RCC 7860 (cell line): ENCODE measurements around the gene CMTM6.
"Not testable (repeated sequence)": the region's sequence is repeated elsewhere in the genome, so short reads cannot be mapped to it uniquely, and the experiment has no call there.

Experiments used
- DNase-seq: peaks from one replicate; pipeline ENCODE4 v3.0.0-alpha.2; 2015; ENCODE audit warnings: low spot score
- FAIRE-seq: peaks from 2 replicates; lab custom pipeline; 2012; peaks lifted over from hg19 to GRCh38; lab: Jason Lieb, UNC

Gene CMTM6

DNA sequence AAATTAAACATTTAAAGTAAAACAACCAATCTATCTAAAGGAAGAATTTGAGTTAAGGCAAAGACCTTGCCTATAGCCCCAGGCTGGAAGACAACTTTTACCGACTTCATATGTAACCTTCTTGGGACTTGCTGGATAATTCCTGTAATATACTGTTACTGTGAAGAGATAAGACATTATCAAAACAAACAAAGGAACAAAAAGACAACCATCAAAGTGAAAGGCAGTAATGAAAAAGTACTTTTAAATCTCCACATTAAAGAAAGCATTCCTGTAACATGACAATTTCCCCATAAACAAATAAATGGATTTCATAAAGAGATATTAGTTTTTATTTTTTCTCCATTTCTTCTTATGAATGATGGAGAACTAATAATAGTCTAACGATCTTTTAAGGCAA is 2.4 kb downstream of the CMTM6 start:
- DNase-seq (no peak), FAIRE-seq (no peak)

DNA sequence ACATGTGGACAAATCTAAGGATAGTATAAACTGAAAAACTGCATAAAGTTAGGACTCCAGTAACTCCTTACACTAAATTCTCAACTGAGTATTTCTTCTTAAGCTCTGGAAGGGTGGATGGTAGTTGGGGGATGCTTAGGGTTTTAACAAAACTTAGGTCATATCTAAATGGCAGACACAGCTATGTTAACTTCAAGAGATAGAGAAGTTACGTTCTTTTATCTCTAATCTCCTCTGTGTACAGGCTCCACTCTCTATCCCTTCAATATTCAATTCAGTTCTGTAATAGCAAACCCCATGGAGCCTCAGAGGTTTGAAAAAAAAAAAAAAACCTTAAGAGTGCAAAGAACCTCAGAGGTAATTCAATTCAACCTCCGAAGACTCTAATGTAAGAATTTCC is 3.1 kb downstream of the CMTM6 start:
- no peak for FAIRE-seq
- DNase-seq: no peak

DNA sequence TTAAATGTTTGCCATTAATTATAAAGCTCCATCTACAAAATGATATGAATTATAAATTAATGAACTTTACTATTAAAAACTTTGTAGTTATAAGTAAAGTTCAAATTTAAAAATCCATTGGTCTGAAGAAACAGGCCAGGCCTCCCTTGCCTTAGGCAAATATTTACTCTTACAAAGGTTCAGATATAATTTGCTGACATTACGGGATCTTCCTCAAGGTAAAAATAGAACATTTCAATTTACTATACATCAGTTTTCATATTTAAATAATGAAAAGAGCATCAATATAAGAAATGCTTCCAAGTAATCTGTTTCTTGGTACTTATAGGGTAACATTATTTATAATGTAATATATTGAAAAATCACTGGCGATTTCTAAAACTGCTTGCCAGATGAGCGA is 3.7 kb downstream of the CMTM6 start:
- no peak for FAIRE-seq

DNA sequence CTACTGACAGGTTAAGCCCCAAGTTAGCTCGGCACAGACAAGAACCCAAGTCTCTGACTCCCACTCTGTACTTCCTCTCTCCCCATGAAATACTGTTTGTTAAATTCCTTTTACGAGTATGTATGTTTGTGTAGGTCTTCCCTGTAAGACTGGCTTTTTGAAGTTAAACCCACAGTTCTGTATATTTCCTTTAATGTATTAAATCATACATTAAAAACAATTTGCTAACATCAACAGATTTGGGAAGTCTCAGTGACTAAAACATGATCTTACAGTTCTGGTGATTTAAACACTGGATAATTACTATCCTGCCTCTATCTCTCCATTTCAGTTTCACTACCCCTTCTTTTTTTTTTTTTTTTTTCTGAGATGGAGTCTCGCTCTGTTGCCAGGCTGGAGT is 4.4 kb downstream of the CMTM6 start:
- FAIRE-seq (no peak), DNase-seq (no peak)

More for the DNA sequence above, 3.7 kb downstream of the CMTM6 start:
- DNase-seq: no peak

DNA sequence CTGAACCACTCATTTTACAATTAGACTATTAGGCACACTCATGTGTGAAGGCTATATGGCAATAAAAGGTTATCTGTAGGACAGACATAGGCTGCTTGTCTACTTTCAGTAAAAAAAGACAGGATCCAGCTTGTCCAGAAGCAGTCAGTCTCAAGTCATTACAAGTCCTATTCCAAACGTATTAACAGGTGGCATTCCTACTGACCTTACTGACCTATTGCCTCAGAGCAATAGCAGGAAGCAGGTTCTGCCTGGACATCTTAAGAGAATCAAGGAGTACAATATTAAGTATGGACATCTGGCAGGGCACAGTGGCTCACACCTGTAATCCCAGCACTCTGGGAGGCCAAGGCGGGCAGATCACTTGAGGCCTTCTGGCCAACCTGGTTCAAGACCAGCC is 7.0 kb downstream of the CMTM6 start:
- FAIRE-seq (no peak), DNase-seq (no peak)

GRCh38 chr3:32495085-32495484 is 7.6 kb downstream of the CMTM6 start:
- FAIRE-seq (no peak), DNase-seq (no peak)

- DNase-seq: peak; percentile 14
- FAIRE-seq: peak; percentile 30
Observed at GRCh38 chr3:32493437-32494414, 8.9 kb downstream of the CMTM6 start.

DNA sequence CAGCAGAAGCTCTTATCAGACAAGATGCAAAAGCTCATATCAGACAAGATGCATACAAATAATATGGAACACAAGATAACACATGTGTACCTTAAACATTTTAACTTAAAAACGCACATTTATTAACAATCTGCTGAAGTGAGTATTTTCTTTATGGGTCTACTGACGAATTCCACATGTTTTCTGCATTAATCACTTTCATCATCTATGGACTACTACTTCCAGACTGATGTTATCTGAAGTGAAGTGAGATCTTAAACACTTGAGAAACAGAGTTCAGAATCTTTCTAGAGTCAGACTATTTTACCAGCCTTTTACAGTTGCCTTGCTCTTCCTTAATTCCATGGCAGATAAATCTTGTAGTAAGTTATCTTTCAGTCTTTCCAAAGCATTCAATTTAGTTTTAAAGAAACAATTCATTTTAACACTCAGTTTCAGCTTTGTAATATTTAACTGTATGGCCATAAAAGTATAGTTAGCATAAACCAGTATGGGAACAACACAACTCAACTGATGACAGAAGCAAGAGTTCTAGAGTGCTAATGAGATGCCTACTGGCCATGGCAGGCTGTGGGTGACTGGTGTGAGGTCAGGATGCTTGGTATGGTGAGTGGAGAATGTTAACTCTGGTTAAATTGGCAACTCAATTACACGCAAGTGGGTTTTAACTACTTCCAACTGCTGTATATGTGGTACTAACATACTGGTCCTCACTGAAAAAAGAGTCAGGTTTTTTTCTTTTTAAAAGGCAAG is 9.8 kb downstream of the CMTM6 start:
- DNase-seq (no peak), FAIRE-seq (no peak)

DNA sequence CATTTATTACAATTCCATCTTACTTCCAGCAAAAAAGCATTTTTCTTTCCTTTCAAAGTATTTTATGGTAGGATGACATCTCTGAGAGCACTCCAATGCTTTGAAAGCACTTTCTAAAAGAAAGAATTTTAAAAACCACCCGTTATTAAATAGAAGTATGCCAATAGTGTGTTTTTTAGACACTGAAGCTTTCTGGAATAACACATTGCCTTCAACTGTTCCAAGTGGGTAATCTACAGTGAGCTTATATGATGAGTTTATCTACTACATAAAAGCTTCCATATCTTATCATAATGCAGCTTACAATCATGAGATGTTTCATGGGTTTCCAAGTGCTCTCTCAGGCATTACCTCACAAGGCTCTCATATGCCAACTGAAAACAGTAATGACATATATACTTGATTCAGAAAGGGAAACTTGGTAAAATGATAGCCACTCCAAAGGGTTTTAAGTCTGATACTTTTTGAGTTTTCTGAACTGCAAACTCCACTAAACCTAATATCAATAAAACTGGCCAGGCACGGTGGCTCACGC is 14.1 kb downstream of the CMTM6 start:
- DNase-seq: no peak
- FAIRE-seq: no peak

DNA sequence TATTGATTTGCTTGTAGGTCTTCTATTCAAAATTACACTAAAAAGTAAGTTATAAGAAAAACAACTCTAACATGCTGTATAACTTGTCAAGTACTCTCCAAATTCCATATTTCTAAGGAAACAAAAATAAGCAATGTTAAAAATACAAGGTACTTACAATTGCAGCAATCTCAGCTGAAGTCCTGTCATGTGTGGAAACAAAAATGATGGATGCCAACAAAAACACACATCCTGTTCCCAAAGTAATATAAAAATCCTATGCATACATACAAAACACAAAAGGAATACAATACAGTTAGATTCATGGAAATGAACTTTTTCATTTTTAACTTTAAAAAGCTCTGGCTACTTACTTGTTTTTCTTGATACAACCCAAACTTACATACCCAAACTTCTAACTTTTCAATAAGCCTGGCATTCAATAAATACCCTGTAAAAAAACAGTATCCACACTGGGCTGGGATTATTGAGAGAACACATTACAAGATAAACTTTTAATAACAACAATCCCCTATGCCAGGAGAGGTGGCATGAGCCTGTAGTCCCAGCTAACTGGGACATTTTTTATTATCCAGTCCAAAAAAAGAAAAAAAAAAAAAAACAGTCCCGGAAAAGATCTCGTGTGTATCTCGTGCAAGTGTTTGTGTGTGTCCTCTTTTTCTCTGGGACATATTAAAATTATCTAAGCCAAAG is 14.7 kb downstream of the CMTM6 start:
- FAIRE-seq (no peak), DNase-seq (no peak)

GRCh38 chr3:32484436-32484835 is 18.2 kb downstream of the CMTM6 start:
- no peak for DNase-seq
- FAIRE-seq: no peak

GRCh38 chr3:32483772-32484171 is 18.9 kb downstream of the CMTM6 start:
- no peak for FAIRE-seq

GRCh38 chr3:32482693-32483092 is 20.0 kb downstream of the CMTM6 start:
- FAIRE-seq (no peak), DNase-seq (no peak)

More at GRCh38 chr3:32483772-32484171, 18.9 kb downstream of the CMTM6 start:
- no peak for DNase-seq

- no peak for FAIRE-seq
- no peak for DNase-seq
Observed at GRCh38 chr3:32481791-32482631, 20.6 kb downstream of the CMTM6 start.

DNA sequence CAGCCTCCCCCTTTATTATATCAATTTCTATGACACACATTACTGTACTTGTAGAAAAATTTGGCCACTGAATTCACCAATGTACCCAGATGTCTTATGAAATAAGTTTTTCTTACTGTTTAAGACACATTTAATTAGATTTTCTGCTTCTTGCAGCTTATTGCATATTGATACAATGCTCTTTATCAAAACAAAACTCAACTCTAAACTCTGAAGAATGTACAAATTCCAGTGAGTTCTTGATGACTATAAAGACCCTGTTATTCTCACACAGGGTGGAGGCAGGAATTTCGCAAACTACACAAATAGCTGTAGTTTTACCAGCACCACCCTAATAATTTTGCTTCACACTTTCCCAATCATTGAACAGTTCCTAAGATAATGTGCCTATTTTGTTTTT is 22.0 kb downstream of the CMTM6 start:
- DNase-seq (no peak), FAIRE-seq (no peak)

DNA sequence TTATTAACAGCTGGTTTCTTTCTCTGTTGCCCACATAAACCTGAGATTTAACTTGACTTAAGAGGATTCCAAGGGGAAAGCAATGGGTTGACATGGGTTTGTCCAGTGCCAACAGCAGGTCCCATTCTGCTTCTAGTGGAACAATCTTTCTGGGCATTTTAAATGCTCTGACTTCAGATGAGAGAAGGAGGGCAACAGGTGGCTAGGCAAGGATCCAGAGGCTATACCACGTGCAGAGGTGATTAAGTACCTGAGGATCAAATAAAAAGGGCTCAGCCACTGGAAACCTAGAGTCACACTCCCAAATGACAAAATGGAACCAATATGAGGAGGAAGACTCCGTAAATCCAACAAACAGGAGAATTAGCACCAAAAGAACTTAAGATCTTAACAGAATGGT is 28.5 kb downstream of the CMTM6 start:
- DNase-seq: no peak
- no peak for FAIRE-seq

- not testable (repeated sequence) for FAIRE-seq, DNase-seq
Observed at GRCh38 chr3:32472151-32472550, 30.5 kb downstream of the CMTM6 start.

GRCh38 chr3:32471246-32471645 is 31.4 kb downstream of the CMTM6 start:
- FAIRE-seq: no peak
- no peak for DNase-seq

- FAIRE-seq (no peak), DNase-seq (no peak)
Observed at GRCh38 chr3:32470362-32470761, 32.3 kb downstream of the CMTM6 start.
